Type B pancreatic cell (in vitro differentiated cells): ENCODE data around the gene CDH16. TPM values are rescaled to one million over a fixed set of nuclear protein-coding genes. Genes with fewer than 3 reads are reported as not detected.

Source experiments
- DNase-seq: peaks from one replicate; pipeline ENCODE4 v3.0.0; 2021; ENCODE audit warnings: mixed read lengths; ENCODE audit not compliant: unreplicated experiment; ENCODE audit errors: extremely low spot score
- H3K27ac Mint-ChIP-seq: 2 replicates; pipeline ENCODE4 v1.8.0; 2021; ENCODE audit warnings: mild to moderate bottlenecking, mixed read lengths
- H3K27me3 Mint-ChIP-seq: 2 replicates; pipeline ENCODE4 v1.8.0; 2021; ENCODE audit warnings: mixed read lengths
- H3K36me3 Mint-ChIP-seq: 2 replicates; pipeline ENCODE4 v1.8.0; 2021; ENCODE audit warnings: mixed read lengths
- H3K4me1 Mint-ChIP-seq: one replicate; pipeline ENCODE4 v1.8.0; 2021; ENCODE audit warnings: mixed read lengths; ENCODE audit not compliant: unreplicated experiment
- H3K4me3 Mint-ChIP-seq: 2 replicates; pipeline ENCODE4 v1.8.0; 2021; ENCODE audit warnings: mild to moderate bottlenecking, mixed read lengths
- H3K9me3 Mint-ChIP-seq: 2 replicates; pipeline ENCODE4 v1.8.0; 2021; ENCODE audit warnings: mixed read lengths
- CTCF ChIP-seq: fragments of 200-600 bp; sonication (generic); conservative IDR thresholded peaks from 2 replicates; pipeline ENCODE4 v1.5.0; 2021; ENCODE audit warnings: antibody characterized with exemption, mild to moderate bottlenecking
- total RNA-seq: library from RNA; stranded (reverse); gene quantifications from 2 replicates; pipeline ENCODE4 v1.2.1, GENCODE V29; 2021; ENCODE audit warnings: low replicate concordance

CDH16 gene
- total RNA-seq, 1 donor from 2014 or later = 1.7 TPM

DNA sequence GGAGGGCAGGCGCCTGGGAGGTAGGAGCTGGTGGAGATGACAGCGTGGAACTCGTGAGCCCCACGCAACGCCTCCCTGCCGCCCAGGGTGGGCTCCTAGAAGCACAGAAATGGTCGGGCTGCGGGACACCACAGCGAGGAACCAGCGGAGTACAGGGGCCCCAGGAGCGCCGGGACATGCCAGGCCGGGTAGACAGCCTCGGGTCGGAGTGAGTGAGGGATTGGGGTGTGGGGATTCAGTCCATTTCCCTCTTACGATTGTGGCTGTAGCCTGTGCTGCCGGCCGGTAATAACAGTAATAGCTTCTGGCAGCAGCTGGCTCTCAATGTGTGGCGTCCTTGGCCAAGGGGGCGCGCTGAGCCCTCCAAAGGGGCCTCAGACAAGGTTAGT is 30.1 kb upstream of the CDH16 start:
- Mint-ChIP-seq H3K4me1 (peaks cover 8% of the 10 kb centered on the region), H3K9me3 (peaks cover 5% of the 10 kb centered on the region), H3K27me3 (peaks cover 28% of the 10 kb centered on the region), H3K4me3 (no peak overlapping the region), H3K27ac (no peak overlapping the region), H3K36me3 (no peaks in the 10 kb centered on the region)
- TF ChIP-seq CTCF = no peak
- DNase-seq = no peak

- DNase-seq = no peak
- H3K27me3 Mint-ChIP-seq = peaks cover 28% of the 10 kb centered on the region
- H3K4me3 Mint-ChIP-seq = no peak overlapping the region
- no peak for TF ChIP-seq CTCF
- H3K9me3 Mint-ChIP-seq = peaks cover 5% of the 10 kb centered on the region
- H3K36me3 Mint-ChIP-seq = no peaks in the 10 kb centered on the region
- H3K27ac Mint-ChIP-seq = no peak overlapping the region
- H3K4me1 Mint-ChIP-seq = peaks cover 5% of the 10 kb centered on the region
Observed at GRCh38 chr16:66948134-66948836, 29.6 kb upstream of the CDH16 start.

DNA sequence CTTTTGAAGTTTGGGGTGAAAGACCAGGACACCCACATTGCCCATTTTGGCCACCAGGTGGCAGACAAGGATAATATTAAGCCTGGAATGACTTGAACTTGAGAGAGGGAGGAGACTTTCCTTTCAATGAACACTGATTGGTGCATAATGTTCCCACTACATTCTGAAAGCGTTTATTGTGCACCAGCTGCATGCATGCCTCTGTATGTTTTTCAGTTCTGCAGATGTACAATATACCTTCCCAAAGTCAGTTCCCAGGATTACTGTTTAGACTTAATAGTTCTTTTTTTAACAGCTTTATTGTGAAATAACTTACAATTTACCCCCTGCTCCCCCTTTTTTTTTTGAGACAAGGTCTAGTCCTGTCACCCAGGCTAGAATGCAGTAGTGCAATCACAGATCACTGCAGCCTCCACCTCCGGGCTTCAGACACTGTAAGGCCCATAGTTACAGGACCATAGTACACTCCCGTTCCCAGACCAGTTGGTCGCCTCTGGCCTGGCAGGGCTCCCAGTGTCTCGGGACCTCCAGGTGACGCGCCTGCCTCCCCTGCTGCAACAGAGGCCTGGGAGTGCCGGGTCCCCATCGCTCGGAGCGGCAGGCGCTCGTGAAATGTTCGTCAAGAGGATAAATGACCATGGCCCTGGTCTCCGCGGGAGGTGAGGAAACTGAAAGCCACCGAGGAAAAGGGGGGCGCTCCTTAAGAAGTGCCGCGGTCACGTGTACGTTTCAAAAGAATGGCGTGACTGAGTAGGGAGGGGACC is 28.8 kb upstream of the CDH16 start:
- Mint-ChIP-seq H3K4me3 (no peak overlapping the region), H3K4me1 (peaks cover 5% of the 10 kb centered on the region), H3K27ac (peak overlapping the region; percentile 30), H3K36me3 (peaks cover 4% of the 10 kb centered on the region), H3K9me3 (peaks cover 5% of the 10 kb centered on the region), H3K27me3 (peaks cover 28% of the 10 kb centered on the region)
- DNase-seq = peak; percentile 81
- TF ChIP-seq CTCF = peak; percentile 93

- H3K4me3 Mint-ChIP-seq = no peak overlapping the region
- peaks cover 5% of the 10 kb centered on the region for H3K4me1 Mint-ChIP-seq
- no peak for TF ChIP-seq CTCF
- peak overlapping the region; percentile 30 for H3K27ac Mint-ChIP-seq
- peaks cover 4% of the 10 kb centered on the region for H3K36me3 Mint-ChIP-seq
- no peak for DNase-seq
- H3K9me3 Mint-ChIP-seq = peaks cover 5% of the 10 kb centered on the region
- peaks cover 27% of the 10 kb centered on the region for H3K27me3 Mint-ChIP-seq
Observed at GRCh38 chr16:66946974-66947301, 28.3 kb upstream of the CDH16 start.

DNA sequence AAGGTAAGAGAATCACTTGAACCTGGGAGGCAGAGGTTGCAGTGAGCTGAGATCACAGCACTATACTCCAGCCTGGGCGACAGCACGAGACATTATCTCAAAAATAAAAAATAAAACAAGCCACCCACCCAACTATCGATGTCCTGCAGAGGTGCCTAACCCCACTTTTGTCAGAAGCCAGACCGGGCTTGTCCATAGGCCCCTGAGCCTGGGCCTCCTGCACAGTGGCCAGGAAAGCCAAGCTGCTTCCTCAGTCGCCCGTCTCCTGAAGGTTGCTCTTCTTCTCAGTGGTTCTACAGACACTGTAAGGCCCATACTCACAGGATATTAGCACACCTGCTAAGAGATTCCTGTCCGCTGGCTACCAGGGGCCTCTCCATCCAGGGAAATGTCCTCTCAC is 27.9 kb upstream of the CDH16 start:
- peaks cover 4% of the 10 kb centered on the region for H3K36me3 Mint-ChIP-seq
- peaks cover 2% of the 10 kb centered on the region for H3K9me3 Mint-ChIP-seq
- peaks cover 5% of the 10 kb centered on the region for H3K4me1 Mint-ChIP-seq
- no peak overlapping the region for H3K27ac Mint-ChIP-seq
- H3K27me3 Mint-ChIP-seq = peaks cover 23% of the 10 kb centered on the region
- no peak for TF ChIP-seq CTCF
- DNase-seq = no peak
- no peak overlapping the region for H3K4me3 Mint-ChIP-seq
